K562 (cell line): ENCODE results near the gene CCDC90B. TPM values are rescaled to one million over a fixed set of nuclear protein-coding genes. Genes with fewer than 3 reads are reported as not detected.

Experiments used
- CBX1 ChIP-seq: sonication (generic); IDR thresholded peaks from 2 replicates; pipeline ENCODE4 v1.6.1; 2016; ENCODE audit warnings: antibody characterized with exemption, low read depth, mild to moderate bottlenecking
- CHD7 ChIP-seq: fragments of 200-600 bp; sonication (generic); IDR thresholded peaks from one replicate; pipeline ENCODE4 v1.6.1; 2012; ENCODE audit warnings: mild to moderate bottlenecking, low read depth, low read length, inconsistent platforms
- EGR1 ChIP-seq: fragments of 450-650 bp; conservative IDR thresholded peaks from 2 replicates; pipeline ENCODE4 v1.6.1; 2017; ENCODE audit warnings: mild to moderate bottlenecking
- ETV5 ChIP-seq: sonication (generic); formaldehyde crosslinking; IDR thresholded peaks from 2 replicates; pipeline ENCODE4 v1.4.0; 2020; ENCODE audit warnings: low read depth, mild to moderate bottlenecking, missing genetic modification reagents
- FUS ChIP-seq: fragments of 200-400 bp; formaldehyde crosslinking; optimal IDR thresholded peaks from 2 replicates; pipeline ENCODE3; 2017; ENCODE audit warnings: low read depth, low read length
- GATAD2A ChIP-seq: fragments of 450-650 bp; IDR thresholded peaks from 2 replicates; pipeline ENCODE4 v1.6.1; 2017
- JUNB ChIP-seq: fragments of 450-650 bp; formaldehyde crosslinking; conservative IDR thresholded peaks from 2 replicates; pipeline ENCODE4 v1.4.0; 2020; ENCODE audit warnings: mild to moderate bottlenecking
- LEF1 ChIP-seq: fragments of 450-650 bp; IDR thresholded peaks from 2 replicates; pipeline ENCODE4 v1.6.1; 2016; ENCODE audit warnings: mild to moderate bottlenecking
- NONO ChIP-seq, 2 experiments: fragments of 200-400 bp in 1 of 2; fragments of 450-650 bp in 1 of 2; formaldehyde crosslinking in 1 of 2; IDR thresholded peaks; 2 replicates each; pipeline ENCODE4 v1.6.1; 2017; ENCODE audit warnings: low read depth in 2 of 2, mild to moderate bottlenecking in 2 of 2, moderate library complexity in 2 of 2, low read length in 1 of 2
- RBM22 ChIP-seq: fragments of 200-400 bp; formaldehyde crosslinking; IDR thresholded peaks from 2 replicates; pipeline ENCODE4 v1.6.1; 2018; ENCODE audit warnings: low read length, low read depth; ENCODE audit not compliant: poor library complexity, severe bottlenecking
- SMARCC2 ChIP-seq: fragments of 450-650 bp; IDR thresholded peaks from 2 replicates; pipeline ENCODE4 v1.6.1; 2017; ENCODE audit warnings: antibody characterized with exemption, moderate library complexity, mild to moderate bottlenecking, low read depth
- SRSF3 ChIP-seq: fragments of 200-400 bp; formaldehyde crosslinking; IDR thresholded peaks from 2 replicates; pipeline ENCODE4 v1.6.1; 2016; ENCODE audit warnings: mild to moderate bottlenecking, low read length, moderate library complexity; ENCODE audit not compliant: insufficient read depth
- TCF7 ChIP-seq: sonication (generic); IDR thresholded peaks from 2 replicates; pipeline ENCODE4 v1.6.1; 2016; ENCODE audit warnings: antibody characterized with exemption, borderline replicate concordance
- ZBTB12 ChIP-seq: fragments of 250-450 bp; sonication (Bioruptor Pico); IDR thresholded peaks from 2 replicates; pipeline ENCODE4 v1.4.0; 2020
- ZNF12 ChIP-seq: sonication (generic); formaldehyde crosslinking; IDR thresholded peaks from 2 replicates; pipeline ENCODE4 v1.4.0; 2020; ENCODE audit warnings: mild to moderate bottlenecking, missing genetic modification reagents
- ZNF589 ChIP-seq: fragments of 200-800 bp; sonication (Bioruptor generic); IDR thresholded peaks from 2 replicates; pipeline ENCODE4 v1.6.1; 2016; ENCODE audit warnings: low read depth, missing genetic modification characterization, missing compliant biosample characterization
- polyA plus RNA-seq, 8 experiments: library from polyadenylated mRNA; depleted of rRNA in 4 of 8; stranded (reverse) in 5 of 8; unstranded in 3 of 8; fragments of >200 nt; fragmentation: Nextera tagmentation in 2 of 8; fragmentation: Illumina TruSeq in 1 of 8; extraction: Ambion mirVana in 2 of 8; extraction: Trizol in 1 of 8; gene quantifications; 2 replicates each; pipeline versions ENCODE4 v1.2.1 to v1.2.3, GENCODE V29; 2011 to 2014; ENCODE audit warnings: inconsistent platforms in 1 of 8, missing spikeins in 1 of 8
- total RNA-seq, 7 experiments: library from RNA; depleted of rRNA in 6 of 7; stranded (reverse); fragments of >200 nt in 6 of 7; fragmentation: Illumina TruSeq in 2 of 7; extraction: Trizol in 2 of 7; gene quantifications; 2 replicates each; pipeline versions ENCODE4 v1.2.1 to v1.2.3, GENCODE V29; 2011 to 2021; ENCODE audit warnings: low replicate concordance in 1 of 7

Gene CCDC90B
- total and polyA plus RNA-seq, 9 of the 15 experiments (the other 6 are each of a cell fraction or from before 2014, with no cell fraction given) = 26.6 to 63.6 (median 51.8) TPM

- no peak for TF ChIP-seq CHD7
- no peak for TF ChIP-seq SRSF3
- peak; percentile 64; the same call in 1 of the 2 replicates for TF ChIP-seq ZNF589 (CRISPR knock-in tag)
- TF ChIP-seq TCF7 = no peak; the same call in 1 of the 2 replicates
- peak; percentile 72 for TF ChIP-seq RBM22
- no peak for TF ChIP-seq FUS
- peak in 1 of 2 experiments; percentile 50; a peak in 1 of 4 replicates for TF ChIP-seq NONO (IDR thresholded peaks at IDR 0.05; ENCODE audit: low read depth in 2 of 2, low read length in 1 of 2)
- TF ChIP-seq GATAD2A = no peak
- peak; percentile 43; the same call in 1 of the 2 replicates for TF ChIP-seq ETV5 (CRISPR knock-in tag)
- no peak for TF ChIP-seq CBX1
- TF ChIP-seq SMARCC2 = no peak
- TF ChIP-seq ZBTB12 (CRISPR knock-in tag) = peak; percentile 89
- TF ChIP-seq ZNF12 (CRISPR knock-in tag) = peak; percentile 47; the same call in 1 of the 2 replicates
- TF ChIP-seq LEF1 = no peak
- TF ChIP-seq EGR1 = 0 out of 2 replicates have a peak, but pooled peaks have one; percentile 16
- no peak for TF ChIP-seq JUNB (CRISPR knock-in tag)
These were observed at the start of gene CCDC90B (continued) for GRCh38 chr11:83285771-83286528.
